Measurements from ENCODE around the gene ABHD14A.
A peak's percentile ranks its signal among the peaks of the same experiment; 100 is the strongest.

Gene ABHD14A

GRCh38 chr3:51941798-51942602, 32.9 kb upstream of the ABHD14A start, which contains the start of the genes PARP3 and RRP9:
TSS of gene PARP3 (plus strand) at chr3:51942363. CDS start at chr3:51943356, 993 bp downstream.
TSS of gene RRP9 (minus strand) at chr3:51941904. CDS start at chr3:51941867, 37 bp downstream.
- peak; percentile 100 for DNase-seq

GRCh38 chr3:51942603-51943450, 32.0 kb upstream of the ABHD14A start:
- peak; percentile 72 for DNase-seq

GRCh38 chr3:51943451-51944391, 31.1 kb upstream of the ABHD14A start:
- DNase-seq: no peak

GRCh38 chr3:51944451-51945021, 30.3 kb upstream of the ABHD14A start:
- DNase-seq: no peak

GRCh38 chr3:51945031-51945840, 29.6 kb upstream of the ABHD14A start:
- no peak for DNase-seq

- DNase-seq: no peak
Observed at GRCh38 chr3:51945926-51946705, 28.7 kb upstream of the ABHD14A start.

- no peak for DNase-seq
Observed at GRCh38 chr3:51946796-51947195, 28.1 kb upstream of the ABHD14A start.

GRCh38 chr3:51947215-51947900, 27.5 kb upstream of the ABHD14A start:
- DNase-seq: no peak

GRCh38 chr3:51948016-51948580, 26.8 kb upstream of the ABHD14A start:
- no peak for DNase-seq

- DNase-seq: no peak
Observed at GRCh38 chr3:51949121-51949520, 25.7 kb upstream of the ABHD14A start.

GRCh38 chr3:51950899-51951298, 24.0 kb upstream of the ABHD14A start:
- no peak for DNase-seq

- DNase-seq: no peak
Observed at GRCh38 chr3:51953445-51953844, 21.4 kb upstream of the ABHD14A start.

- DNase-seq: no peak
Observed at GRCh38 chr3:51954105-51954504, 20.8 kb upstream of the ABHD14A start.

GRCh38 chr3:51954713-51955112, 20.2 kb upstream of the ABHD14A start:
- DNase-seq: no peak

- no peak for DNase-seq
Observed at GRCh38 chr3:51955175-51955892, 19.5 kb upstream of the ABHD14A start, which contains the start of gene GPR62. TSS of gene GPR62 (plus strand) at chr3:51955381. CDS start at chr3:51955653, 272 bp downstream.

- DNase-seq: peak; percentile 52
Observed at GRCh38 chr3:51955893-51956770, 18.7 kb upstream of the ABHD14A start.

- DNase-seq: no peak
Observed at GRCh38 chr3:51957520-51958205, 17.2 kb upstream of the ABHD14A start.
